Activated T-cell treated with anti-CD3 and anti-CD28 coated beads, Interleukin-2, amount 50 U/mL, for 24 hours (primary cell): Measurements from ENCODE around the gene KCNJ16.

Experiments
- DNase-seq: peaks from one replicate; pipeline ENCODE4 v3.0.0-alpha.2; 2020
- H3K27ac Mint-ChIP-seq: 2 replicates; pipeline ENCODE4 v1.8.0; 2020; ENCODE audit warnings: mild to moderate bottlenecking, mixed read lengths
- H3K27me3 Mint-ChIP-seq: 2 replicates; pipeline ENCODE4 v1.8.0; 2020; ENCODE audit warnings: mixed read lengths
- H3K36me3 Mint-ChIP-seq: 2 replicates; pipeline ENCODE4 v1.8.0; 2020; ENCODE audit warnings: low read depth, mixed read lengths
- H3K4me1 Mint-ChIP-seq: 2 replicates; pipeline ENCODE4 v1.8.0; 2020; ENCODE audit warnings: low read depth, mixed read lengths
- H3K4me3 Mint-ChIP-seq: 2 replicates; pipeline ENCODE4 v1.8.0; 2020; ENCODE audit warnings: mild to moderate bottlenecking, moderate library complexity, mixed read lengths
- H3K9me3 Mint-ChIP-seq: 2 replicates; pipeline ENCODE4 v1.8.0; 2020; ENCODE audit warnings: mixed read lengths

Gene KCNJ16

GRCh38 chr17:70099294-70099693 is 24.3 kb downstream of the KCNJ16 start:
- Mint-ChIP-seq H3K27me3 (peaks cover 6% of the 10 kb centered on the region), H3K36me3 (no peaks in the 10 kb centered on the region), H3K9me3 (no peaks in the 10 kb centered on the region), H3K4me3 (no peak overlapping the region), H3K27ac (no peak overlapping the region), H3K4me1 (no peaks in the 10 kb centered on the region)
- no peak for DNase-seq

GRCh38 chr17:70099884-70100283 is 24.9 kb downstream of the KCNJ16 start:
- no peak overlapping the region for H3K27ac Mint-ChIP-seq
- DNase-seq = no peak
- H3K9me3 Mint-ChIP-seq = no peaks in the 10 kb centered on the region
- H3K4me3 Mint-ChIP-seq = no peak overlapping the region
- H3K4me1 Mint-ChIP-seq = no peaks in the 10 kb centered on the region
- peaks cover 6% of the 10 kb centered on the region for H3K27me3 Mint-ChIP-seq
- H3K36me3 Mint-ChIP-seq = no peaks in the 10 kb centered on the region

- peaks cover 4% of the 10 kb centered on the region for H3K27me3 Mint-ChIP-seq
- no peaks in the 10 kb centered on the region for H3K4me1 Mint-ChIP-seq
- no peaks in the 10 kb centered on the region for H3K36me3 Mint-ChIP-seq
- no peak overlapping the region for H3K4me3 Mint-ChIP-seq
- no peak overlapping the region for H3K27ac Mint-ChIP-seq
- no peaks in the 10 kb centered on the region for H3K9me3 Mint-ChIP-seq
- no peak for DNase-seq
Measured at GRCh38 chr17:70100983-70101382, 26.0 kb downstream of the KCNJ16 start.

- no peaks in the 10 kb centered on the region for H3K36me3 Mint-ChIP-seq
- H3K4me3 Mint-ChIP-seq = no peak overlapping the region
- H3K27me3 Mint-ChIP-seq = peaks cover 4% of the 10 kb centered on the region
- H3K9me3 Mint-ChIP-seq = no peaks in the 10 kb centered on the region
- DNase-seq = no peak
- no peak overlapping the region for H3K27ac Mint-ChIP-seq
- H3K4me1 Mint-ChIP-seq = no peaks in the 10 kb centered on the region
Measured at GRCh38 chr17:70102531-70102930, 27.5 kb downstream of the KCNJ16 start.

- no peak for DNase-seq
- Mint-ChIP-seq H3K27ac (no peak overlapping the region), H3K4me1 (no peaks in the 10 kb centered on the region), H3K36me3 (no peaks in the 10 kb centered on the region), H3K27me3 (peaks cover 4% of the 10 kb centered on the region), H3K4me3 (no peak overlapping the region), H3K9me3 (no peaks in the 10 kb centered on the region)
Measured at GRCh38 chr17:70104791-70105523, 29.9 kb downstream of the KCNJ16 start.

GRCh38 chr17:70105641-70106040 is 30.6 kb downstream of the KCNJ16 start:
- no peak for DNase-seq
- peaks cover 9% of the 10 kb centered on the region for H3K27me3 Mint-ChIP-seq
- H3K4me3 Mint-ChIP-seq = no peak overlapping the region
- H3K36me3 Mint-ChIP-seq = no peaks in the 10 kb centered on the region
- H3K9me3 Mint-ChIP-seq = no peaks in the 10 kb centered on the region
- H3K27ac Mint-ChIP-seq = no peak overlapping the region
- H3K4me1 Mint-ChIP-seq = no peaks in the 10 kb centered on the region

GRCh38 chr17:70106551-70106950 is 31.5 kb downstream of the KCNJ16 start:
- H3K27me3 Mint-ChIP-seq = peaks cover 16% of the 10 kb centered on the region
- no peaks in the 10 kb centered on the region for H3K4me1 Mint-ChIP-seq
- DNase-seq = no peak
- no peak overlapping the region for H3K27ac Mint-ChIP-seq
- no peaks in the 10 kb centered on the region for H3K36me3 Mint-ChIP-seq
- H3K4me3 Mint-ChIP-seq = no peak overlapping the region
- H3K9me3 Mint-ChIP-seq = no peaks in the 10 kb centered on the region

GRCh38 chr17:70107441-70107840 is 32.4 kb downstream of the KCNJ16 start:
- no peaks in the 10 kb centered on the region for H3K9me3 Mint-ChIP-seq
- H3K36me3 Mint-ChIP-seq = no peaks in the 10 kb centered on the region
- H3K27me3 Mint-ChIP-seq = peaks cover 16% of the 10 kb centered on the region
- H3K4me3 Mint-ChIP-seq = no peak overlapping the region
- H3K4me1 Mint-ChIP-seq = no peaks in the 10 kb centered on the region
- no peak overlapping the region for H3K27ac Mint-ChIP-seq
- no peak for DNase-seq

GRCh38 chr17:70107904-70108565 is 33.0 kb downstream of the KCNJ16 start:
- Mint-ChIP-seq H3K4me3 (no peak overlapping the region), H3K36me3 (no peaks in the 10 kb centered on the region), H3K9me3 (no peaks in the 10 kb centered on the region), H3K27ac (no peak overlapping the region), H3K27me3 (peaks cover 14% of the 10 kb centered on the region), H3K4me1 (no peaks in the 10 kb centered on the region)
- no peak for DNase-seq

GRCh38 chr17:70109497-70109896 is 34.5 kb downstream of the KCNJ16 start:
- H3K9me3 Mint-ChIP-seq = no peaks in the 10 kb centered on the region
- no peak overlapping the region for H3K4me3 Mint-ChIP-seq
- no peaks in the 10 kb centered on the region for H3K36me3 Mint-ChIP-seq
- no peak for DNase-seq
- no peaks in the 10 kb centered on the region for H3K4me1 Mint-ChIP-seq
- no peak overlapping the region for H3K27ac Mint-ChIP-seq
- H3K27me3 Mint-ChIP-seq = peaks cover 25% of the 10 kb centered on the region

- Mint-ChIP-seq H3K27me3 (peaks cover 25% of the 10 kb centered on the region), H3K4me1 (no peaks in the 10 kb centered on the region), H3K27ac (no peak overlapping the region), H3K4me3 (no peak overlapping the region), H3K36me3 (no peaks in the 10 kb centered on the region), H3K9me3 (no peaks in the 10 kb centered on the region)
- no peak for DNase-seq
Measured at GRCh38 chr17:70110443-70110880, 35.4 kb downstream of the KCNJ16 start.

GRCh38 chr17:70111201-70111600 is 36.2 kb downstream of the KCNJ16 start:
- Mint-ChIP-seq H3K36me3 (no peaks in the 10 kb centered on the region), H3K9me3 (no peaks in the 10 kb centered on the region), H3K4me3 (no peak overlapping the region), H3K27ac (no peak overlapping the region), H3K27me3 (peaks cover 25% of the 10 kb centered on the region), H3K4me1 (no peaks in the 10 kb centered on the region)
- no peak for DNase-seq

GRCh38 chr17:70114405-70114804 is 39.4 kb downstream of the KCNJ16 start:
- no peak for DNase-seq
- no peaks in the 10 kb centered on the region for H3K36me3 Mint-ChIP-seq
- no peak overlapping the region for H3K27ac Mint-ChIP-seq
- H3K27me3 Mint-ChIP-seq = peaks cover 25% of the 10 kb centered on the region
- peaks cover 6% of the 10 kb centered on the region for H3K9me3 Mint-ChIP-seq
- H3K4me3 Mint-ChIP-seq = no peak overlapping the region
- H3K4me1 Mint-ChIP-seq = no peaks in the 10 kb centered on the region

GRCh38 chr17:70115126-70115525 is 40.1 kb downstream of the KCNJ16 start:
- H3K4me3 Mint-ChIP-seq = no peak overlapping the region
- H3K27ac Mint-ChIP-seq = no peak overlapping the region
- no peaks in the 10 kb centered on the region for H3K4me1 Mint-ChIP-seq

GRCh38 chr17:70116919-70117318 is 41.9 kb downstream of the KCNJ16 start:
- Mint-ChIP-seq H3K9me3 (peaks cover 6% of the 10 kb centered on the region), H3K4me3 (no peak overlapping the region), H3K4me1 (no peaks in the 10 kb centered on the region), H3K27me3 (peaks cover 13% of the 10 kb centered on the region), H3K36me3 (no peaks in the 10 kb centered on the region), H3K27ac (no peak overlapping the region)
- DNase-seq = no peak

More at GRCh38 chr17:70115126-70115525, 40.1 kb downstream of the KCNJ16 start:
- Mint-ChIP-seq H3K9me3 (peaks cover 6% of the 10 kb centered on the region), H3K36me3 (no peaks in the 10 kb centered on the region), H3K27me3 (peaks cover 25% of the 10 kb centered on the region)
- no peak for DNase-seq
